H1 (cell line): ENCODE data around the gene TFAP2B. TPM values are rescaled to one million over a fixed set of nuclear protein-coding genes. Genes with fewer than 3 reads are reported as not detected.
A peak's percentile ranks its signal among the peaks of the same experiment; 100 is the strongest.

ENCODE experiments used
- EP300 ChIP-seq, 2 experiments: IDR thresholded peaks; 1 replicate in 1 of 2; 2 replicates in 1 of 2; pipeline ENCODE4 v1.6.1; 2011 to 2012; ENCODE audit warnings: low read depth in 2 of 2, low read length in 2 of 2, mild to moderate bottlenecking in 2 of 2, borderline replicate concordance in 1 of 2, inconsistent platforms in 1 of 2, moderate library complexity in 1 of 2
- polyA plus RNA-seq, 7 experiments: library from polyadenylated mRNA; depleted of rRNA in 3 of 7; stranded (reverse) in 5 of 7; unstranded in 2 of 7; fragments of >200 nt in 5 of 7; fragments of 200-250 nt in 2 of 7; gene quantifications; 1 replicate in 5 of 7; 2 replicates in 1 of 7; 4 replicates in 1 of 7; pipeline versions ENCODE4 v1.2.1 to v1.2.3, GENCODE V29; 2011 to 2013; ENCODE audit warnings: missing spikeins in 2 of 7, mixed read lengths in 2 of 7
- total RNA-seq: library from RNA; stranded (reverse); fragmentation: NEBNext Ultra II Directional; extraction: Animal tissue kit (Norgen Biotek cat#: 25700); gene quantifications from 2 replicates; pipeline ENCODE4 v1.2.1, GENCODE V29; 2021

TFAP2B gene
- total and polyA plus RNA-seq, 2 of the 8 experiments (the other 6 are each of a cell fraction or from before 2014, with no cell fraction given): not detected

GRCh38 chr6:50843842-50844241, 25.2 kb downstream of the TFAP2B start (continued):
- 0 out of 3 replicates have a peak, but pooled peaks of 1 of the 2 experiments have one; percentile 18 for TF ChIP-seq EP300 (IDR thresholded peaks at IDR 0.05; ENCODE audit: borderline replicate concordance in 1 of 2, low read depth in 2 of 2, low read length in 2 of 2)
